Testis (tissue), 2 donors: ENCODE data around the gene ELMO1.

Source experiments
- POLR2A ChIP-seq: fragments of 450-650 bp; IDR thresholded peaks from one replicate; pipeline ENCODE4 v1.6.1; 2017; ENCODE audit warnings: antibody characterized with exemption, mild to moderate bottlenecking, moderate library complexity
- TF ChIP-seq, protein P1 (sequence below), 3 experiments: fragments of 450-650 bp in 2 of 3; fragments of 200-600 bp in 1 of 3; sonication (generic) in 1 of 3; IDR thresholded peaks; one replicate each; pipeline ENCODE4 v1.5.1; 2016 to 2019; ENCODE audit warnings: antibody characterized with exemption in 3 of 3, mild to moderate bottlenecking in 2 of 3, moderate library complexity in 1 of 3

DNA sequence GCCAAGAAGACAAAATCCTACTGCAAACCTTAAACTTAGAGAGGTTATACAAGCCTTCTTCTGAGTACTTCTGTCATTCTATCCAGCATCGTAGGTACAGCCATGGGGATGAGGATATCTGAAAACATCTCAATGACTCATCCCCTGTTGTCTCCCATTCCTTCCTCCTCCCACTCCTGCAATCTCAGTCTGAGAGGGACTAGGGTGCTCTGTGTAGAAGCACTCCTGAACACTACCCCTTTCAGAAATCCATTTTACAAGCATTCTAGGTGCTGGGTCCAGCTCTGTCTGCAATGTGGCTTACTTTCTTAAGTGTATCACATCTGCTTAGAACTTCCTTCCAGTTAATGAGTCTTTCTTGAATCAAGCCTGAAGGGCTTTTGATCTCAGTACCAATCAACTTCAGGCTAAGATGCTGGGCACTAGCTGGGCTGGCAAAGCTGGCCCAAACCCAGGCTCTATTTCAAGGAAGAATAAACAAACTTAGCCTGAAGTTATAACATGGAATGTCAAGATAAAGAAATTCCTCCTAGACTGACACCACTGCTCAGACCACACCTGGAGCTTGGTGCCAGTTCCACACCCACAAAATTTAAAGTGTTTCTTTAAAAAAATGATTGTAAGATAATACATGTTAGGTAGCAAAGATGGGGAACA is 454.1 kb downstream of the ELMO1 start:
- TF ChIP-seq, protein P1, sequence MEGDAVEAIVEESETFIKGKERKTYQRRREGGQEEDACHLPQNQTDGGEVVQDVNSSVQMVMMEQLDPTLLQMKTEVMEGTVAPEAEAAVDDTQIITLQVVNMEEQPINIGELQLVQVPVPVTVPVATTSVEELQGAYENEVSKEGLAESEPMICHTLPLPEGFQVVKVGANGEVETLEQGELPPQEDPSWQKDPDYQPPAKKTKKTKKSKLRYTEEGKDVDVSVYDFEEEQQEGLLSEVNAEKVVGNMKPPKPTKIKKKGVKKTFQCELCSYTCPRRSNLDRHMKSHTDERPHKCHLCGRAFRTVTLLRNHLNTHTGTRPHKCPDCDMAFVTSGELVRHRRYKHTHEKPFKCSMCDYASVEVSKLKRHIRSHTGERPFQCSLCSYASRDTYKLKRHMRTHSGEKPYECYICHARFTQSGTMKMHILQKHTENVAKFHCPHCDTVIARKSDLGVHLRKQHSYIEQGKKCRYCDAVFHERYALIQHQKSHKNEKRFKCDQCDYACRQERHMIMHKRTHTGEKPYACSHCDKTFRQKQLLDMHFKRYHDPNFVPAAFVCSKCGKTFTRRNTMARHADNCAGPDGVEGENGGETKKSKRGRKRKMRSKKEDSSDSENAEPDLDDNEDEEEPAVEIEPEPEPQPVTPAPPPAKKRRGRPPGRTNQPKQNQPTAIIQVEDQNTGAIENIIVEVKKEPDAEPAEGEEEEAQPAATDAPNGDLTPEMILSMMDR (IDR thresholded peaks at IDR 0.05), result no peak
- TF ChIP-seq POLR2A, result no peak
